ENCODE data around the gene CSNK2A2. TPM values are rescaled to one million over a fixed set of nuclear protein-coding genes. Genes with fewer than 3 reads are reported as not detected.

CSNK2A2 gene
- total RNA-seq, 1 donor from 2014 or later, result 87.6 TPM

GRCh38 chr16:58126451-58126961, 71.4 kb downstream of the CSNK2A2 start:
- Mint-ChIP-seq H3K4me3 (ENCODE audit: unreplicated experiment) (peak overlapping the region; percentile 94), H3K27me3 (ENCODE audit: unreplicated experiment) (peaks cover 3% of the 10 kb centered on the region), H3K36me3 (ENCODE audit: unreplicated experiment) (no peaks in the 10 kb centered on the region), H3K9me3 (ENCODE audit: unreplicated experiment) (peaks cover 10% of the 10 kb centered on the region), H3K27ac (ENCODE audit: unreplicated experiment) (no peak overlapping the region), H3K4me1 (ENCODE audit: low read depth, unreplicated experiment) (peaks cover 42% of the 10 kb centered on the region)
- no peak for TF ChIP-seq CTCF (IDR thresholded peaks at IDR 0.05; ENCODE audit: partially characterized antibody, unreplicated experiment)
- no peak for DNase-seq

- Mint-ChIP-seq H3K27me3 (ENCODE audit: unreplicated experiment) (peaks cover 3% of the 10 kb centered on the region), H3K9me3 (ENCODE audit: unreplicated experiment) (peaks cover 10% of the 10 kb centered on the region), H3K27ac (ENCODE audit: unreplicated experiment) (no peak overlapping the region), H3K4me3 (ENCODE audit: unreplicated experiment) (peak overlapping the region; percentile 70), H3K36me3 (ENCODE audit: unreplicated experiment) (no peaks in the 10 kb centered on the region), H3K4me1 (ENCODE audit: low read depth, unreplicated experiment) (peaks cover 47% of the 10 kb centered on the region)
- DNase-seq, result no peak
- no peak for TF ChIP-seq CTCF (IDR thresholded peaks at IDR 0.05; ENCODE audit: partially characterized antibody, unreplicated experiment)
Observed at GRCh38 chr16:58125781-58126335, 72.0 kb downstream of the CSNK2A2 start.

DNA sequence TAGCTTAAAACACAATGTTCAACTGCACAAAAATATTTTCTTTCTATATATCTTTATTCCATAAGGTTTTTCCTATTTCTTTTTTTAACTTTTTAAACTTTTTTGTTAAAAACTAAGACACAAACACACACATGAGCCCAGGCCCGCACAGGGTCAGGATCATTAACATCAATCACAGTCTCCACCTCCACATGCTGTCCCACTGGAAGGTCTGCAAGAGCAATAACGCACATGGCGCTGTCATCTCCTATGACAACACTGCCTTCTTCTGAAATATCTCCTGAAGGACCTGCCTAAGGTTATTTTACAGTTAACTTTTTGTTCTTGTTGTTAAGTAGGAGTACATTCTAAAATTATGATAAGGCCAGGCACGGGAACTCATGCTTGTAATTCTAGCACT, 72.9 kb downstream of the CSNK2A2 start:
- no peak for TF ChIP-seq CTCF (IDR thresholded peaks at IDR 0.05; ENCODE audit: partially characterized antibody, unreplicated experiment)
- H3K27ac Mint-ChIP-seq (ENCODE audit: unreplicated experiment), result no peak overlapping the region
- peaks cover 3% of the 10 kb centered on the region for H3K27me3 Mint-ChIP-seq (ENCODE audit: unreplicated experiment)
- H3K9me3 Mint-ChIP-seq (ENCODE audit: unreplicated experiment), result peaks cover 10% of the 10 kb centered on the region
- peak overlapping the region; percentile 20 for H3K4me3 Mint-ChIP-seq (ENCODE audit: unreplicated experiment)
- DNase-seq, result no peak
- peaks cover 55% of the 10 kb centered on the region for H3K4me1 Mint-ChIP-seq (ENCODE audit: low read depth, unreplicated experiment)
- H3K36me3 Mint-ChIP-seq (ENCODE audit: unreplicated experiment), result no peaks in the 10 kb centered on the region

- no peaks in the 10 kb centered on the region for H3K36me3 Mint-ChIP-seq (ENCODE audit: unreplicated experiment)
- peak overlapping the region; percentile 52 for H3K27ac Mint-ChIP-seq (ENCODE audit: unreplicated experiment)
- H3K27me3 Mint-ChIP-seq (ENCODE audit: unreplicated experiment), result peaks cover 6% of the 10 kb centered on the region
- DNase-seq, result no peak
- H3K4me1 Mint-ChIP-seq (ENCODE audit: low read depth, unreplicated experiment), result peaks cover 58% of the 10 kb centered on the region
- H3K9me3 Mint-ChIP-seq (ENCODE audit: unreplicated experiment), result peaks cover 10% of the 10 kb centered on the region
- H3K4me3 Mint-ChIP-seq (ENCODE audit: unreplicated experiment), result peak overlapping the region; percentile 50
- TF ChIP-seq CTCF (IDR thresholded peaks at IDR 0.05; ENCODE audit: partially characterized antibody, unreplicated experiment), result no peak
Observed at GRCh38 chr16:58124601-58124915, 73.3 kb downstream of the CSNK2A2 start.

DNA sequence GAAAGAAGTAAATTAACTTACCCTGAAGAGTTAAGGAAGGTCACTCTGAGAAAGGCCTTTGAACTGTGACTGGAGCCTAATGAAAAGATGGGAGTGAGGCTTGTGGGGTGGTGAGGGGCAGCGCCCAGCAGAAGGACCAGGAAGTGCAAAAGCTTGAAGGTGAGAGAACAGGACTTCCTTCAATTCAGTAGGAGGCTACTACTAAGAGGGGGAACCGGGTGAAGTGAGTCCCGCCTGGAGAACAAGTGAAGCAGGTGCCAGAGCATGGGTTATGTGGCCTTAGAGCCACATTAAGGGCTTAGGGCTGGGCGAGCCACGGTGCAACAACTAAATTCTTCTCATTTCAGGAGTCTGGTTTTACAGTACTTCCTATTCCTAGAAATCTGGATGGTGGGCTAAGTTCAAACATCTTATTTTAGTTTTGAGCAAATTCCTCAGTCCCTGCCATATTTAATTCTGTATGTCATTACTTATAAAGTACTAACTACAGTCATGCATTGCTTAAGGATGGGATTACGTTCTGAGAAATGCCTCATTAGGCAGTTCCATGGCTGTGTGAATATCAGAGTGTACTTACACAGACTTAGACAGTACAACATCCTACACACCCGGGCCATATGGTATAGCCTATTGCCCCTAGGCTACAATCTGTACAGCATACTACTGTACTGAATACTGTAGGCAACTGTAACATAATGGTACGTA, 73.9 kb downstream of the CSNK2A2 start:
- no peaks in the 10 kb centered on the region for H3K36me3 Mint-ChIP-seq (ENCODE audit: unreplicated experiment)
- TF ChIP-seq CTCF (IDR thresholded peaks at IDR 0.05; ENCODE audit: partially characterized antibody, unreplicated experiment), result no peak
- peak overlapping the region; percentile 50 for H3K4me3 Mint-ChIP-seq (ENCODE audit: unreplicated experiment)
- H3K9me3 Mint-ChIP-seq (ENCODE audit: unreplicated experiment), result peaks cover 8% of the 10 kb centered on the region
- no peak for DNase-seq
- peaks cover 61% of the 10 kb centered on the region for H3K4me1 Mint-ChIP-seq (ENCODE audit: low read depth, unreplicated experiment)
- H3K27me3 Mint-ChIP-seq (ENCODE audit: unreplicated experiment), result peaks cover 6% of the 10 kb centered on the region
- H3K27ac Mint-ChIP-seq (ENCODE audit: unreplicated experiment), result peak overlapping the region; percentile 89

All from glutamatergic neuron (in vitro differentiated cells).